Esophagus squamous epithelium (tissue), 4 donors: ENCODE measurements around the gene TBC1D2B.

ENCODE experiments used
- POLR2A ChIP-seq, 4 donors: fragments of 450-650 bp; IDR thresholded peaks; one replicate each; pipeline ENCODE4 v1.6.1; 2017; ENCODE audit warnings: antibody characterized with exemption in 4 of 4, mild to moderate bottlenecking in 4 of 4, moderate library complexity in 3 of 4
- TF ChIP-seq, protein P1 (sequence below), 6 experiments: fragments of 450-650 bp in 4 of 6; fragments of 200-600 bp in 2 of 6; sonication (generic) in 2 of 6; IDR thresholded peaks; one replicate each; pipeline ENCODE4 v1.5.1; 2016 to 2019; ENCODE audit warnings: antibody characterized with exemption in 6 of 6, mild to moderate bottlenecking in 4 of 6, moderate library complexity in 4 of 6

DNA sequence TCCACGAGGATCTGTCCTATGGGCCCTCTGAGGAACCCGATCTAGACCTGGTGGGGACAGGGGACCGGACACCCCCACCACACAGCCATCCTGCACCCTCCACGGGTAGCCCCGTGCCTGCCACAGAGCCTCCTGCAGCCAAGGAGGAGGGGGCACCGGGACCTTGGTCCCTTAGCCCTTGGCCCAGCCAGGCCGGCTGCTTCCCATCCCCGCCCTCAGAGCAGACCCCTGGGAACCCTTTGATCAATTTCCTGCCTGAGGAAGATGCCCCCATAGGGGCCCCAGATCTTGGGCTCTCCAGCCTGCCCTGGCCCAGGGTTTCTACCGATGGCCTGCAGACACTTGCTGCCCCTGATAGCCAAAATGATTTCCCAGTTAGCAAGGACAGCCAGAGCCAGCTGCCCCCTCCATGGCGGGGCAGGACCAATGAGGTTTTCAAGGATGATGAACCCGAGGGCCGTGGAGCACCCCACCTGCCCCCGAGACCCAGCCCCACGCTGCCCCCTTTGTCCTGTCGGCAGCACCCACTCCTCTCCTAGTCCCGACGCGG is 91.5 kb downstream of the TBC1D2B start:
- TF ChIP-seq, protein P1, sequence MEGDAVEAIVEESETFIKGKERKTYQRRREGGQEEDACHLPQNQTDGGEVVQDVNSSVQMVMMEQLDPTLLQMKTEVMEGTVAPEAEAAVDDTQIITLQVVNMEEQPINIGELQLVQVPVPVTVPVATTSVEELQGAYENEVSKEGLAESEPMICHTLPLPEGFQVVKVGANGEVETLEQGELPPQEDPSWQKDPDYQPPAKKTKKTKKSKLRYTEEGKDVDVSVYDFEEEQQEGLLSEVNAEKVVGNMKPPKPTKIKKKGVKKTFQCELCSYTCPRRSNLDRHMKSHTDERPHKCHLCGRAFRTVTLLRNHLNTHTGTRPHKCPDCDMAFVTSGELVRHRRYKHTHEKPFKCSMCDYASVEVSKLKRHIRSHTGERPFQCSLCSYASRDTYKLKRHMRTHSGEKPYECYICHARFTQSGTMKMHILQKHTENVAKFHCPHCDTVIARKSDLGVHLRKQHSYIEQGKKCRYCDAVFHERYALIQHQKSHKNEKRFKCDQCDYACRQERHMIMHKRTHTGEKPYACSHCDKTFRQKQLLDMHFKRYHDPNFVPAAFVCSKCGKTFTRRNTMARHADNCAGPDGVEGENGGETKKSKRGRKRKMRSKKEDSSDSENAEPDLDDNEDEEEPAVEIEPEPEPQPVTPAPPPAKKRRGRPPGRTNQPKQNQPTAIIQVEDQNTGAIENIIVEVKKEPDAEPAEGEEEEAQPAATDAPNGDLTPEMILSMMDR (IDR thresholded peaks at IDR 0.05): no peak
- TF ChIP-seq POLR2A (IDR thresholded peaks at IDR 0.05): no peak
